Aortic smooth muscle cell (primary cell): ENCODE results near the gene ALDH18A1. TPM values are rescaled to one million over a fixed set of nuclear protein-coding genes. Genes with fewer than 3 reads are reported as not detected.

Source experiments
- total RNA-seq: library from RNA; depleted of rRNA; stranded (reverse); fragments of >200 nt; gene quantifications from 2 replicates; pipeline ENCODE4 v1.2.3, GENCODE V29; 2014

ALDH18A1 gene
- 105 and 132 TPM in 2 replicates for total RNA-seq

DNA sequence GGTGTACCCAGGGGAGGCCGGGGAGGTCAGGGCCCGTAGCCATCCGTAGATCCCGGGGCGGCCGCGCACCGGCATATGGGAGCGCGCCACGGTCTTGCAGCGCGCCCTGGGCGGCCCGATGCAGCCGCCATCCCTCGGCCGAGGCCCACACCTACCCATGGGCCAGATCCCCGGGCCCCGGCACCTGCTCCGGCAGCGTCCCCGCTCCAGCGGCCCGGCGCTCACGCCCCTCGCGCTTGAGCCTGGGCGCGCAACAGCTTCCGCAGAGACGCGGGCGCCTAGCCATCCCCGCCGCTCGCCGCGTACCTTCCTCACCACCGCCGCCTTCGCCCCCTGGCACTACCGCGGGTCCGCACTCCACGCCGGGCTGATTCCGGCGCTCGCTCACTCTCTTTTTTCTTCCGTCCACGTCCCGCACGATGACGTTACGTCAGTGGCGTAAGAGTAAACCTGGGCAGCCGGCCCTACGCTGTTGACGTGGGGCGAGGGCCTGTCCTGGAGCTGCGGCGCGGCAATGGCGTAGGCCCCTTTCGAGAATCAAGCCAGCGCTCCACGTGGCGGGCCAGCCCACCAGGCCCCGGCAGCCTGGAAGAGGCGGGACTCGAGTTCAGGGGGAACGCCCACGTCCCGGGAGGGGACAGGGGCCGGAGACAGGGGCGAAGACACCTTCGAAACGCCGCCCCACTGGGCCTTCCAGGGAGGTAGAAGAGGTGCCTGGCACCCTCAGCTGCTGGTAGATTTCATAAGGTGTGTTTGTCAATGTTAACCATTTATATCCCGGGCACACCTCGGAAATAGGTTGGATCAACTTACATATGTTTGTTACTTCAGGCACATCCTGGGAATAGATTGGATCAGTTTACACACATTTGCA lies at the start of gene ALDH18A1:
TSS of gene ALDH18A1 (minus strand) at position 421 of the 874 bp plus-strand sequence. CDS start 3,334 bp downstream, outside the sequence.

DNA sequence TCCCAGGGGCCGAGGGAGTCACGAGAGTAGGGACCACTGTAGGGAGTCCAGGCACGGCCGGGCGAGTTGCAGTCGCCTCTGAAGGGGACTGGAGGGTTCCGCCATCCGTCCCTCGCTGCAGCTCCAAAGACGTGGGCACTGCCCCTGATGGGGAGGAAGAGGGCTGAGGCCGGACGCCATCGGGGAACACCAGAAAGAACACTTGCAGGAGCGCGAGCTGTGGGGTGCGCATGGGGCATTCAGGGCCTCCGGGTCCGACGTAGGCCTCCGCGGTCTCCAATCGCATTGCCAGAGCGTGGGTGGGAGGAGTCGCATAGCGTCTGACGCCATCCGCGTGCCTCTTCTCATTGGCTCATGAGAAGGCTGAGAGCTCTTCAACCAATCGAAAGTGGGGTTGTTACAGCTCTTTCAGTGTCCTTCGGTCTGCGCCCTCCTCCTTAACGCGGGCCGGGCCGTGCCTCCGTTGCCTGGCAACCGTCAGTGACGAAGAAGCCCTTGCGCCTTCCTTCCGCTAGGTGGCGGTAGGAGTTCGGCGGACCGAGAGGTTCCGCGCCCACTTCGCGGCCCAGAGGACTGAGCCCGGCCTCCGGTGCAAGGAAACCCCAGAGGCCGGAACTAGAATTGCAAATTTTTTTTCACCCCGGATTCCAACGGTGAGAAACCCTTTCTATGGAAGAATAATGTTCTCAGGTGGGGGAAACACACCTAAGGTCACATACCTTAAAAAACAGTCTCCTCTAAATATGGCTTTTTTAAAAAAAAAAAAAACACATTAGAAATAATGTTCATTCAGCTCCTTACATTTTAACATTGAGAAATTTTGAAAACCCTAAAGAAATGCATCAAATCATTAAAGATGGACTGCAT lies 37.4 kb upstream of the ALDH18A1 start, which contains the start of gene TCTN3:
TSS of gene TCTN3 (minus strand) at position 260 of the 867 bp plus-strand sequence. CDS start at position 232, 28 bp downstream.

GRCh38 chr10:95561177-95561863 lies 95.2 kb downstream of the ALDH18A1 start, which contains the start of gene SORBS1:
Gene SORBS1 (minus strand): TSS chr10:95561371. CDS start chr10:95441135, 120,236 bp downstream.

Other genes with a start within 250 kb of the ALDH18A1 start
- gene SORBS1, start 95.3 kb downstream of the ALDH18A1 start, total RNA-seq, result 1.5 and 3.3 TPM in 2 replicates
- 30.1 and 32.0 TPM in 2 replicates for gene TCTN3, start 37.2 kb upstream of the ALDH18A1 start, total RNA-seq
- 0.99 and 1.1 TPM in 2 replicates for gene ENTPD1, start 99.5 kb upstream of the ALDH18A1 start, total RNA-seq